Subcutaneous abdominal adipose tissue (tissue), 5 donors: Measurements from ENCODE around the gene ARMC6.

Experiments used
- H3K27ac ChIP-seq: one replicate; pipeline ENCODE4 v1.7.0; 2013; ENCODE audit warnings: low read depth, mild to moderate bottlenecking, inconsistent platforms, low read length, moderate library complexity
- H3K27me3 ChIP-seq, 5 donors: one replicate each; pipeline ENCODE4 v1.7.0; 2013; ENCODE audit warnings: low read length in 5 of 5, inconsistent platforms in 1 of 5; ENCODE audit not compliant: control insufficient read depth in 5 of 5, insufficient read depth in 4 of 5
- H3K36me3 ChIP-seq, 5 donors: one replicate each; pipeline ENCODE4 v1.7.0; 2013; ENCODE audit warnings: low read length in 5 of 5; ENCODE audit not compliant: control insufficient read depth in 5 of 5, insufficient read depth in 5 of 5
- H3K4me1 ChIP-seq, 5 donors: one replicate each; pipeline ENCODE4 v1.7.0; 2013; ENCODE audit warnings: low read length in 5 of 5, mild to moderate bottlenecking in 3 of 5, moderate library complexity in 1 of 5; ENCODE audit not compliant: control insufficient read depth in 5 of 5, insufficient read depth in 5 of 5
- H3K4me3 ChIP-seq, 5 donors: one replicate each; pipeline ENCODE4 v1.7.0; 2013; ENCODE audit warnings: low read length in 5 of 5, low read depth in 1 of 5
- H3K9ac ChIP-seq, 5 donors: one replicate each; pipeline ENCODE4 v1.7.0; 2013; ENCODE audit warnings: low read length in 5 of 5, mild to moderate bottlenecking in 4 of 5, moderate library complexity in 3 of 5
- H3K9me3 ChIP-seq, 5 donors: one replicate each; pipeline ENCODE4 v1.7.0; 2013; ENCODE audit warnings: low read length in 5 of 5; ENCODE audit not compliant: control insufficient read depth in 5 of 5
- donor health status: healthy.
- donor health status: healthy.
- donor health status: healthy.
- donor health status: healthy.
- donor health status: healthy.

ARMC6 gene

DNA sequence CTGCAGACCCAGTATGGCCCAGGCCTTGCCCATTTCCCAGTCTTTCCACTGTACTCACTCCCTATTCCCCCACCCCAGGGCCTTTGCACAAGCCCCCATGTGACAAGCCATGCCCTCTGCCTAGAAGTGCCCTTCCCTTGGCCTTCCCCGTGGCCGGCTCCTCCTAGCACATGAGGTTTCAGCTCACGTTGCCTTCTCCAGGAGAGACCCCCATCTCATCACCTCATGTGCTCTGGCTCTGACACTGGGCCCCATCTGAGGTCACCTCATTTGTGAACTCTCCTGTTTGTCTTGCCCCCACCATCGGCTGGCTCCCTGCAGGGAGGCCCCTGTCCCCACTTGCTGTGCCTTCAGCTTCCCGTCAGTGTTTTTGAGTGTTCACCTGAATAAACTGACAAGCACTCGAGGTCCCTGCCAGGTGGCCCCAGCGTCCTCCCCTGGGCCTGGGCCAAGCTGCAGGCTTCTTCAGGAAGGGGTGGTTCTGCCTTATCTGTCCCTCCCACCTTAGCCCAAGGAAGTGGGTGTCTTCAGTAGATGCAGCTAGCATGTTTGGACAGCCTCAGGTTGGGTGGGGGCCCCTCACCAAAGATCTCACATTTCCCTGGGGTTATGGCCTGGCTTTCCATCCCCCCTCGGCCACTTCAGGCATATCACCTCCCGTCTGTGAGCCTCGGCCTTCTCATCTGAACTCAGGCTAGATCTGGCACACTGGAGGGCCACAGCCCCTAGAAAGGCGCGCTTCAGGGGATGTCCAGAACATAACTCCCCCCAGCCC is 26.6 kb downstream of the ARMC6 start:
- no peak overlapping the region for H3K4me3 ChIP-seq
- H3K9me3 ChIP-seq = no peaks in the 10 kb centered on the region
- no peak overlapping the region for H3K9ac ChIP-seq
- H3K27ac ChIP-seq = no peak overlapping the region
- H3K4me1 ChIP-seq = peaks cover 4 to 39% (median 36%) of the 10 kb centered on the region in 5 donors
- no peaks in the 10 kb centered on the region for H3K27me3 ChIP-seq
- H3K36me3 ChIP-seq = peaks cover 0 to 39% (median 28%) of the 10 kb centered on the region in 5 donors

DNA sequence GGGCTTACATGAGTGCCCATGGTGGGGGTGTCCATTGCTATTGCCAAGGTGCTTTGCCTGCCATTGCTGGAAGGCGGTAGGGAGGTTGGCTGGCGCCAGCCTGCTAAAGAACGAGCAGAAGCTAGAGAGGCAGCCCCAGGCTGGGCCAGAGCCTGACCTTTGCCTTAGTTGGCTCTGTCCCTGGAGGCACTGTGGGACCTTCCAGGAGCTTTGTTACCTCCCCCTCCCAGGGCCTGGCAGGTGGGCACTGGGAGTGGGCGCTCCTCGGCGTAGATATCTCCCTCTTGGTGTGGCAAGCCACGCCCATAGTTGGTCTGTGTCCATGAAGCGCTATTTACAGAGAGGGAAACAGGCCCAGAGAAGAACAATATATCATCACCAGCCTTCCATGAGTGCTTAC is 28.1 kb downstream of the ARMC6 start:
- peaks cover 4 to 47% (median 41%) of the 10 kb centered on the region in 5 donors for H3K4me1 ChIP-seq
- H3K9me3 ChIP-seq = no peaks in the 10 kb centered on the region
- no peaks in the 10 kb centered on the region for H3K27me3 ChIP-seq
- no peak overlapping the region for H3K4me3 ChIP-seq
- H3K27ac ChIP-seq = no peak overlapping the region
- H3K36me3 ChIP-seq = peaks cover 0 to 25% (median 20%) of the 10 kb centered on the region in 5 donors
- H3K9ac ChIP-seq = no peak overlapping the region

DNA sequence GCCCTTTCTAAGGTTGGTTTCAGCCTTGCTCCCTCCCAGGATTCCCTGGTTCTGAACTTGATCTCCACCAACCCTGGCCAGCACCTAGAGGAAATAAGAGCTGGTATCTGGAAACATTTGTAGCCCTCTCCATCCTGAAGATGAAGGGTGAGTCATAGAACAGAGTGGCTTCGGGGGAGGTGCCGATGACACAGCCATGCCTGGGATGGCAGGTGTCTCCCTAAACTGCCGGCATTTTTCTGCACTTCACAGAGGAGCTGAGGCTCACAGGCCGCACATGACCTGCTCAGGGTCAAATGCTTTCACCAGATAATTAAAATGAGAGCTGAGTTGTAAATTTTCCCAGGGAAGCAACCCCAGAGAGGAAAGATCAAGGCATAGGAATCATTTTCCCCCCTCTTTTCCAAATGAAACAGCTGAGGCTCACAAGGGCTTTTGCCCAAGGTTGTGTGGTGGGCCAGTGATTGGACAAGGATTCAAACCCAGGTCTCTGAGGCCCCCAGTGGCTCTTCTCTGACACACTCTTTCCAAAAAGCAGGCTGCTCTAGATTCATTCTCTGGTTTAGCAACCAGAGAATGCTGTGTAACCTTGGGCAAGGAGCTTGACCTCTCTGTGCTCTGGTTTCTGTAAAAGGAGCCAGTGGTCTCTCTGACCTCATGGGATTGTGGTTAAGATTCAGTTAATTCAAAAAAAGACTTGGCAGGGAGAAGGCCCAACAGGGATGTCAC is 29.2 kb downstream of the ARMC6 start:
- Histone ChIP-seq H3K4me3 (peak overlapping the region; percentile 73 to 89 (median 79)), H3K9ac (peak overlapping the region in 4 of 5 donors; percentile 0 to 77 (median 18)), H3K36me3 (peaks cover 0 to 14% (median 9%) of the 10 kb centered on the region in 5 donors), H3K9me3 (no peaks in the 10 kb centered on the region), H3K27ac (peak overlapping the region; percentile 23), H3K27me3 (no peaks in the 10 kb centered on the region), H3K4me1 (peaks cover 5 to 57% (median 52%) of the 10 kb centered on the region in 5 donors)

DNA sequence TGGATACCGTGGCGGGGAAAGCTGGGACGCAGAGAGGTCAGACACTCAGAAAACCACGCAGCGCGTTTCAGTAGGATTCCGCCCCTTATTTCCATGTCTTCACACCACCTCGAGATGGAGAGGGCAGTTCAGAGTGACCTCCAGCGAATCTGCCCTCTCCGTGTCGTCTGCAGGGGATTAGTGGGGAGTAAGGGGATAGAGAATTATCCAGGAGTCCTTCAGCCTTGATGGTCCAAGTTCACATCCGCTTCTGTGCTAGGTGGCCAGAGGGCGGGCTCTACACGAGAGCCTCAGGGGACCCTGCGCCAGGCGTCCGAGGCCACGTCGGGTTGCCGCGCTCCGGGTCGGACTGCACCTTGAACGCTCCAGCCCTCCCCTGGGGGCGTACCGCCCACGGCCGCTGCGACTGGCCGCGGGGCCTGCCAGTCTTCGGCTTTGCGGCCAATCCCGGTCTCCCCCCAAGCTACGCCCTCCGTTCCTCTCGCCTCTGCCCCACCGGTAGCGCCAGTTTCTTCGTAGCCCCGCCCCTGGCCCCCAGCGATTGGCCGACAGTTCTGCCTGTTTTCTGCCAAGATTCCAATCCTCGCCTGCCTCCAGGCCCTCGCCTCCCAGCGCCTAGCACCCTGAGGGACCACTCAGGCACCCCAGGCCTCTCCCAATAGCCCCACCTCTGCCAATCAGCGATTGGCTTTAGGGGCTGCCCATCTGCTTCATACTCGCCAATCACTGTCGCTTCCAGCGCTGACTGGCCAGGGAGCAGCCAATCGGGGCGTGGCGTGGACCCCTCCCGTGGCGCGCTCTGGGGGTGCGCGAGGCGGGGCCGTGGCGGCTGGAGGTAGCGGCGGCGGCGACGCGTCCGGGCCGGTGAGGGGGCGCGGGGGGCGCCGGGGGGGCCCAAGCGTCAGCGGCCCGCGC is 30.0 kb downstream of the ARMC6 start, which contains the start of gene SLC25A42:
SLC25A42 (plus strand) TSS at position 812 of the 915 bp plus-strand sequence. CDS start 32,131 bp downstream, outside the sequence.
- peaks cover 7 to 60% (median 57%) of the 10 kb centered on the region in 5 donors for H3K4me1 ChIP-seq

GRCh38 chr19:19064098-19064722 is 30.8 kb downstream of the ARMC6 start:
- peaks cover 7 to 63% (median 55%) of the 10 kb centered on the region in 5 donors for H3K4me1 ChIP-seq
- H3K9ac ChIP-seq = peak overlapping the region; percentile 4 to 88 (median 78)

More for the DNA sequence above, 30.0 kb downstream of the ARMC6 start, which contains the start of gene SLC25A42:
- H3K4me3 ChIP-seq = peak within 1 kb of the TSS; percentile 79 to 94 (median 89)
- peaks cover 0 to 6% (median 3%) of the 10 kb centered on the region in 5 donors for H3K36me3 ChIP-seq
- H3K27ac ChIP-seq = peak within 1 kb of the TSS; percentile 44
- H3K27me3 ChIP-seq = no peaks in the 10 kb centered on the region
- peak within 1 kb of the TSS; percentile 4 to 88 (median 78) for H3K9ac ChIP-seq
- no peaks in the 10 kb centered on the region for H3K9me3 ChIP-seq

DNA sequence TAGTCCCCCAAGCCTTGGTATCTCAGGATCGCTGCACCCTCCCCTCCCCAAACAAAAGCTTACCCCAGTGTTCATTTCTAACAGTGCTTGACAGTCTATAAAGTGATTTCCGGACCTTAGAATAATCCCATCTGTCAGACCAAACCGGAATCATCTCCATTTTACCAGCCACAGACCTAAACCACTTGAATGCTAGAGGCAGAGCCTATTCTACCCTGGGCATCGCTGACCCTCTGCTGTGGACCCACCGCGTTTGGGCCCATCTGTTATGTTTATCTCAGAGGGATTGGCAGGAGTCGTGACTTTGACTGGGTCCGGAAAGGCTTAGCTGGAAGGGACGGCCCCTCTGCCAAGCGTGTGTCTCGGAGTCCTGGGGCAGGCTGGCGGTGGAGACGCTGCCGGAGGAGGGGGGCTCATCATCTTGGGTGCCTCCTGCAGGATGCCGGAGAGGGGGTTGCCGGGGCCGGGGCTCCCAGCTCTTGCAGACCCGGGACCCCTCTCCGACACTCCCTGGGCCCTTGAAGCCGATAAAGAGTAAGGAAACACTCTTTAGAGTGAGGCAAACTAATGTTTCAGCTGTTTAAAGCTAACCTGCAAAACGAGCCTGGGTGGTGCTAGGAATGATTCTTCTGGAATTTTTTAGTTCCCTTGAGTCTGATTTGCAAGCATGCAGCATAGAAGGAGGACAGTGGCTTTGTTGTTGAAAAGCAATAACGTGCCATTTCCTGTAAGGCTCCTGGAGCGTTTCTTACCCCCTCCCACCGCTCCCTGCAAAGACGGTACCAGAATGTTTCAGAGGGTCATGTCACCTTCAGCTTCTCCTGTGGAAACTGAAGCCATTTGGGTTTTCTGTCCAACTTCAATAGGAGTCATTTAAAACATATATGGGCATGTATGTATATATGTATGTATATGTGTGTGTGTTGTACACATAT is 31.7 kb downstream of the ARMC6 start:
- H3K4me1 ChIP-seq = peaks cover 5 to 61% (median 53%) of the 10 kb centered on the region in 5 donors
- peak overlapping the region; percentile 79 to 94 (median 89) for H3K4me3 ChIP-seq
- peak overlapping the region; percentile 4 to 88 (median 78) for H3K9ac ChIP-seq
- H3K27ac ChIP-seq = peak overlapping the region; percentile 44
- no peaks in the 10 kb centered on the region for H3K27me3 ChIP-seq
- H3K36me3 ChIP-seq = no peaks in the 10 kb centered on the region
- H3K9me3 ChIP-seq = no peaks in the 10 kb centered on the region

More at GRCh38 chr19:19064098-19064722, 30.8 kb downstream of the ARMC6 start:
- Histone ChIP-seq H3K4me3 (peak overlapping the region; percentile 79 to 94 (median 89)), H3K27me3 (no peaks in the 10 kb centered on the region), H3K9me3 (no peaks in the 10 kb centered on the region), H3K27ac (peak overlapping the region; percentile 44), H3K36me3 (peaks cover 0 to 3% (median 2%) of the 10 kb centered on the region in 5 donors)

DNA sequence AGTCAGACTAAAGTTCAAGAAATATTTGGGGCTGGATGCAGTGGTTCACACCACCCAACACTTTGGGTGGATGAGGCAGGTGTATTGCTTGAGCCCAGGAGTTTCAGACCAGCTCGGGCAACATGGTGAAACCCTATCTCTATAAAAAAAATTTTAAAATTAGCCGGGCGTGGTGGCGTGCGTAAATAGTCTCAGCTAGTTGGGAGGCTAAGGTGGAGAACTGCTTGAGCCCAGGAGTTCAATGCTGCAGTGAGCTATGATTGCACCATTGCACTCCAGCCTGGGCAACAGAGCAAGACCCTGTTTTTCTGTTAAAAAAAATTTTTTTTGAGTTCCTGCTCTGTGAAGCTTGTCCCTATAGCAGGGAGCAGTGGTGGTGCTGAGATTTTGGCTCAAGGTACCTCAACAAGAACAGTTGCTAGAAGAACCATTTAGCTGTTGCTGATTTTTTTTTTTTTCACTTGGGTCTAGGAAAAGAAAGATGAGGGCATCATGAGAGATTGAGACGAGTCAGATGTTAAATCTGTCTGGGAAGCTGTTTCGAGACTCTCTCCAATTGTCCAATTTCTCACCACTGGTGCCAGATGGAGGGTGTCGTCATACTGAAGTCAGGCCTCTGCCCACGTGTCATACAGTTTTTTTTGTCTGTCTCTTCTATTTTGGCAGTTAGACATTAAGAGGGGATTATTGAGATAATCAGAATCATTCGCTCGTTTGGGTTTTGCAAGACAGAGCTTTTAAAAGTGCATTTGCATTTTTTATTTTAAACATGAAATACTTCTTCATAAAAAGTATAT is 34.1 kb downstream of the ARMC6 start:
- Histone ChIP-seq H3K36me3 (peaks cover 0 to 2% (median 0%) of the 10 kb centered on the region in 5 donors), H3K4me1 (peaks cover 5 to 53% (median 45%) of the 10 kb centered on the region in 5 donors), H3K27ac (no peak overlapping the region), H3K4me3 (no peak overlapping the region), H3K27me3 (no peaks in the 10 kb centered on the region), H3K9me3 (no peaks in the 10 kb centered on the region), H3K9ac (peak overlapping the region in 1 of 5 donors; percentile 17)
